HK-2 (cell line): ENCODE results near the gene SSX2IP.
"Not testable (repeated sequence)": the region's sequence is repeated elsewhere in the genome, so short reads cannot be mapped to it uniquely, and the experiment has no call there.

Experiments used
- DNase-seq: peaks from one replicate; pipeline ENCODE4 v3.0.0-alpha.2; 2018; ENCODE audit not compliant: unreplicated experiment

The SSX2IP gene

GRCh38 chr1:84617349-84617748 lies 72.9 kb downstream of the SSX2IP start:
- DNase-seq = no peak

GRCh38 chr1:84615790-84616189 lies 74.5 kb downstream of the SSX2IP start:
- no peak for DNase-seq

- no peak for DNase-seq
Observed at GRCh38 chr1:84613887-84614286, 76.4 kb downstream of the SSX2IP start.

GRCh38 chr1:84613026-84613425 lies 77.2 kb downstream of the SSX2IP start:
- no peak for DNase-seq

- no peak for DNase-seq
Observed at GRCh38 chr1:84611796-84612195, 78.5 kb downstream of the SSX2IP start.

GRCh38 chr1:84611091-84611490 lies 79.2 kb downstream of the SSX2IP start:
- no peak for DNase-seq

- DNase-seq = no peak
Observed at GRCh38 chr1:84606977-84607376, 83.3 kb downstream of the SSX2IP start.

GRCh38 chr1:84605157-84605556 lies 85.1 kb downstream of the SSX2IP start:
- DNase-seq = no peak

GRCh38 chr1:84603941-84604830 lies 86.1 kb downstream of the SSX2IP start:
- DNase-seq = no peak

- DNase-seq = no peak
Observed at GRCh38 chr1:84603223-84603622, 87.0 kb downstream of the SSX2IP start.

- DNase-seq = no peak
Observed at GRCh38 chr1:84600796-84601195, 89.5 kb downstream of the SSX2IP start.

GRCh38 chr1:84598846-84599741 lies 91.2 kb downstream of the SSX2IP start:
- no peak for DNase-seq

- no peak for DNase-seq
Observed at GRCh38 chr1:84598418-84598817, 91.8 kb downstream of the SSX2IP start.

GRCh38 chr1:84597011-84597410 lies 93.2 kb downstream of the SSX2IP start:
- no peak for DNase-seq

- DNase-seq = not testable (repeated sequence)
Observed at GRCh38 chr1:84594959-84595358, 95.3 kb downstream of the SSX2IP start.
